Progenitor cell of endocrine pancreas (in vitro differentiated cells): ENCODE data around the gene ATG13. TPM values are rescaled to one million over a fixed set of nuclear protein-coding genes. Genes with fewer than 3 reads are reported as not detected.
"Not testable (repeated sequence)": the region's sequence is repeated elsewhere in the genome, so short reads cannot be mapped to it uniquely, and the experiment has no call there.

ENCODE experiments used
- DNase-seq: peaks from one replicate; pipeline ENCODE4 v3.0.0; 2021; ENCODE audit warnings: low spot score; ENCODE audit not compliant: unreplicated experiment
- H3K27ac Mint-ChIP-seq: 2 replicates; pipeline ENCODE4 v1.8.0; 2021; ENCODE audit warnings: mild to moderate bottlenecking, moderate library complexity, mixed read lengths
- H3K27me3 Mint-ChIP-seq: 2 replicates; pipeline ENCODE4 v1.8.0; 2021; ENCODE audit warnings: mixed read lengths
- H3K36me3 Mint-ChIP-seq: 2 replicates; pipeline ENCODE4 v1.8.0; 2022; ENCODE audit warnings: mixed read lengths; ENCODE audit not compliant: insufficient read depth
- H3K4me1 Mint-ChIP-seq: 2 replicates; pipeline ENCODE4 v1.8.0; 2021; ENCODE audit warnings: low read depth, mixed read lengths
- H3K4me3 Mint-ChIP-seq: 2 replicates; pipeline ENCODE4 v1.8.0; 2021; ENCODE audit warnings: low read depth, mild to moderate bottlenecking, moderate library complexity, mixed read lengths
- H3K9me3 Mint-ChIP-seq: 2 replicates; pipeline ENCODE4 v1.8.0; 2021; ENCODE audit warnings: low read depth, mixed read lengths
- CTCF ChIP-seq: fragments of 200-600 bp; sonication (generic); IDR thresholded peaks from one replicate; pipeline ENCODE4 v1.5.0; 2021; ENCODE audit warnings: antibody characterized with exemption, mild to moderate bottlenecking; ENCODE audit not compliant: unreplicated experiment
- long read RNA-seq: library from polyadenylated mRNA; unstranded; transcript quantifications from one replicate; pipeline ENCODE4 v2.0.0, GENCODE V29; 2020
- total RNA-seq: library from RNA; stranded (reverse); gene quantifications from 2 replicates; pipeline ENCODE4 v1.2.1, GENCODE V29; 2021

ATG13 gene
- total RNA-seq: 65.6 and 69.8 TPM in 2 replicates
- long read RNA-seq, full-length matches to known transcripts: 36 of 101 reads
- long read RNA-seq, partial matches to known transcripts: 12 of 101 reads
- long read RNA-seq, other reads (novel, unspliced or antisense): 53 of 101 reads

GRCh38 chr11:46617134-46617971 is at the start of gene ATG13, which contains the start of gene HARBI1:
Gene ATG13 (plus strand): TSS chr11:46617553. CDS start chr11:46644292, 26,739 bp downstream.
Gene HARBI1 (minus strand): TSS chr11:46617227. CDS start chr11:46616237, 990 bp downstream.
- peaks cover 18% of the 10 kb centered on the region for H3K4me1 Mint-ChIP-seq
- peak; percentile 79 for TF ChIP-seq CTCF
- peak; percentile 83 for DNase-seq
- H3K36me3 Mint-ChIP-seq: peaks cover 4% of the 10 kb centered on the region
- H3K4me3 Mint-ChIP-seq: peak within 1 kb of the TSS; percentile 99
- peak within 1 kb of the TSS; percentile 100 for H3K27ac Mint-ChIP-seq
- H3K9me3 Mint-ChIP-seq: no peaks in the 10 kb centered on the region
- no peaks in the 10 kb centered on the region for H3K27me3 Mint-ChIP-seq

- no peaks in the 10 kb centered on the region for H3K4me1 Mint-ChIP-seq
- H3K27ac Mint-ChIP-seq: no peak overlapping the region
- peaks cover 5% of the 10 kb centered on the region for H3K36me3 Mint-ChIP-seq
- H3K27me3 Mint-ChIP-seq: no peaks in the 10 kb centered on the region
- TF ChIP-seq CTCF: no peak
- DNase-seq: no peak
- H3K9me3 Mint-ChIP-seq: no peaks in the 10 kb centered on the region
- no peak overlapping the region for H3K4me3 Mint-ChIP-seq
Observed at GRCh38 chr11:46570790-46571398, 46.5 kb upstream of the ATG13 start.

GRCh38 chr11:46574656-46575055 is 42.7 kb upstream of the ATG13 start:
- Mint-ChIP-seq H3K27me3 (no peaks in the 10 kb centered on the region), H3K27ac (no peak overlapping the region), H3K4me3 (no peak overlapping the region), H3K36me3 (peaks cover 10% of the 10 kb centered on the region), H3K4me1 (peaks cover 2% of the 10 kb centered on the region), H3K9me3 (peaks cover 2% of the 10 kb centered on the region)
- no peak for TF ChIP-seq CTCF
- no peak for DNase-seq

- no peak for TF ChIP-seq CTCF
- peaks cover 4% of the 10 kb centered on the region for H3K4me1 Mint-ChIP-seq
Observed at GRCh38 chr11:46577058-46577457, 40.3 kb upstream of the ATG13 start.

GRCh38 chr11:46582588-46582987 is 34.8 kb upstream of the ATG13 start:
- H3K4me3 Mint-ChIP-seq: no peak overlapping the region
- no peaks in the 10 kb centered on the region for H3K27me3 Mint-ChIP-seq
- peaks cover 3% of the 10 kb centered on the region for H3K4me1 Mint-ChIP-seq
- no peak overlapping the region for H3K27ac Mint-ChIP-seq
- H3K36me3 Mint-ChIP-seq: peaks cover 8% of the 10 kb centered on the region
- peaks cover 3% of the 10 kb centered on the region for H3K9me3 Mint-ChIP-seq
- no peak for TF ChIP-seq CTCF
- no peak for DNase-seq

More at GRCh38 chr11:46577058-46577457, 40.3 kb upstream of the ATG13 start:
- no peak for DNase-seq
- Mint-ChIP-seq H3K9me3 (peaks cover 2% of the 10 kb centered on the region), H3K27ac (no peak overlapping the region), H3K27me3 (no peaks in the 10 kb centered on the region), H3K36me3 (peaks cover 11% of the 10 kb centered on the region), H3K4me3 (no peak overlapping the region)

- not testable (repeated sequence) for H3K27ac Mint-ChIP-seq, H3K36me3 Mint-ChIP-seq, H3K4me3 Mint-ChIP-seq, H3K9me3 Mint-ChIP-seq, H3K27me3 Mint-ChIP-seq, DNase-seq, H3K4me1 Mint-ChIP-seq
Observed at GRCh38 chr11:46583513-46583912, 33.8 kb upstream of the ATG13 start.
